ENCODE results near the gene SYNPO.

The SYNPO gene

DNA sequence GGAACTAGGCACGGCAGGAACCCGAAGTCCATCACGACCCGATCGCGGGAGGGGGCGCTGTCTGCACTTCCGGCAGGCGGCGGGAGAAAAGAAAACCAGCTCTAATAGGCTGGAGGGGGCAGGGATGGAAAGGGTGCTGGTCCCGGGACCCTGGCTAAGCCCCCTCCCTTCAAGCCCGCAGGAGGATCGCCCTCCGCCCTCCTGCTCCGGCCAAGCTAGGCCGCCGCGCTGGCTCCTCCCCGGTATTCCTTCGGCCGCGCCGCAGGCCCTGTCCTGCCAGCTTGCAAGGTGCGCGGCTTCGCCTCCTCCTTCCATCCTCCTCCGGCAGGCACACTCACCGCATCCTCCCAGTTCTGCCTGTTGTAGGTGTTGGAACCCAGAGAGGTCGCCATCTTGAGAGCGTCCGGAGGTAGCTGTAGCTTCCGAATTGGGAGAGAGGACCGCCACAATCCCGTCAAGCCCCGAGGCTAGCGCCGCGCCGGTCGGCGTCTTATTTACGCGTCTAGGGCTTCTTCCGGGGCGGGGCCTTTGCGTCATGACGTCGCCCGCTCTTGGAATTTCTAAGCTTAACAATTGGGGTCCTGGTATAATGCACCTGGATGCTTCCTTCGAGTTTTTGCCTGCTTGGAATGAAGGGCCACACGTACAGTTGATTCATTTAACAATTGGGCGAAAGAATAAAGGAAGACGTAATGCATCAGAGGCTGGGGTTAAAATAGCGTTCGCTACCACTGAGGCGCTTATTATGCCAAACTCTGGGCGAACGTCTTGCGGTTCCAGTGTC is 60.3 kb downstream of the SYNPO start, which contains the start of gene RBM22:
Gene RBM22, minus strand, starts transcription at position 469 of the 784 bp plus-strand sequence. Its CDS starts 77 bp downstream, at position 392.
- DNase-seq, result peak; percentile 84

DNA sequence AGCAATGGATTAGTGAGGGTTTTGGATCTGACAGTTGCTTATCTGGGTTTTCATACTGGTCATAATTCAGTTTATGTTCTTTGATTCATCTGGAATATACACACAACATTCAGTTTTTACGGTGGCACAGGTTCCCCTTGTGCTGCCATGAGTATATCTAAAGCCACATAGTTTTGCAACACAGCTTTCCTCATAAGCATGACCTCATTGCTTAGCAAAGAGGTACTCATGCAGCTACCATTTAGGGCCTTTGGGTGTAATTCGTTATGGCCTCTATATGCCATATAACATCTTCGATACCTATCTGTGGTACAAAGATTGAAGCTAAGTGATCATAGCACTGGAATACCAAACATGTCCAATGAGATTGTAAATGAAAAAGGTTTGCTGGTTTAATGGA is 63.3 kb downstream of the SYNPO start:
- DNase-seq, result no peak

DNA sequence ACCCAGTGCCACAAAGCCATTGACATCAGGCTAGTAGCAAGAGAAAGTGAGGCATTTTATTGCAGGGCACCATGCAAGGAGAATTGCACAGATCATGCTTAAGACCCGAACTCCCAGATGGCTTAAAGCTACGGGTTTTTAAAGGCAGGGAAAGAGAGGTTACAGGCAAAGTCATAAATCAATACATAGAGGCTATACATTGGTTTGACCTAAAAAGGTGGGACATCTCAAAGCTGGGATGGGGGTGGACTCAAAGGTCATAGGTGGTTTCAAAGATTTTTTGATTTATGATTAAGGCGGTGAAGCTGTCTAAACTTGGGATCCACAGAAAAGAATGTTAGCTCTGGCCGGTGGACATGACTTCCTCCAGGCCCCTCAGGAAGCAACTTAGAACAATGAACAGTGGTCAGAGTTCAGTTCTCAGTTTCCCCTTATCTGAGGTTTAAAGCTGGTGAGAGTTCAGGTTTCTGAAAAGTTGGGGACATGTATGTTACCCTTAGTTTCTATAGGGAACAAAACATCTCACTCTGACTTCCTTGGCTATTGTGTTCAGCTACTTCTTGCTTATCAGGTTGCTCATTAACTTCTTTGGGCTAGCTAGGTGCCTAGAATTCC is 66.4 kb downstream of the SYNPO start:
- DNase-seq, result no peak
